Tibial nerve (tissue), 4 donors: ENCODE data around the gene MAP3K14. TPM values are rescaled to one million over a fixed set of nuclear protein-coding genes. Genes with fewer than 3 reads are reported as not detected.
A peak's percentile ranks its signal among the peaks of the same experiment; 100 is the strongest.

Source experiments
- DNase-seq, 2 donors: peaks; one replicate each; pipeline ENCODE4 v3.0.0-alpha.2; 2019; ENCODE audit warnings: low spot score in 2 of 2
- H3K27ac ChIP-seq, 4 donors: fragments of 200-600 bp; sonication (generic) in 3 of 4; one replicate each; pipeline ENCODE4 v1.5.1; 2017 to 2019; ENCODE audit warnings: mild to moderate bottlenecking in 1 of 4
- H3K27me3 ChIP-seq, 2 donors: fragments of 200-600 bp; sonication (generic) in 1 of 2; one replicate each; pipeline versions ENCODE4 v1.5.1 to v1.6.0; 2017 to 2019
- H3K36me3 ChIP-seq, 3 donors: fragments of 200-600 bp; sonication (generic); one replicate each; pipeline ENCODE4 v1.5.1; 2018 to 2019
- H3K4me1 ChIP-seq, 4 donors: fragments of 200-600 bp; sonication (generic) in 3 of 4; one replicate each; pipeline ENCODE4 v1.5.1; 2017 to 2019
- H3K4me3 ChIP-seq, 4 donors: fragments of 200-600 bp; sonication (generic) in 3 of 4; one replicate each; pipeline ENCODE4 v1.5.1; 2017 to 2019; ENCODE audit warnings: mild to moderate bottlenecking in 1 of 4, moderate library complexity in 1 of 4
- H3K9me3 ChIP-seq, 4 donors: fragments of 200-600 bp; sonication (generic) in 3 of 4; one replicate each; pipeline ENCODE4 v1.5.1; 2017 to 2019
- EP300 ChIP-seq, 2 donors: sonication (generic); formaldehyde crosslinking; IDR thresholded peaks; one replicate each; pipeline ENCODE4 v1.6.1; 2017; ENCODE audit warnings: antibody characterized with exemption in 2 of 2, mild to moderate bottlenecking in 1 of 2
- POLR2A ChIP-seq, 2 donors: fragments of 450-650 bp; IDR thresholded peaks; one replicate each; pipeline ENCODE4 v1.6.1; 2017; ENCODE audit warnings: antibody characterized with exemption in 2 of 2, mild to moderate bottlenecking in 2 of 2, moderate library complexity in 2 of 2
- WGBS, 2 donors: methylation state at CpG; one replicate each; pipeline ENCODE4 v1.1.5; 2018; 5-methylcytosine and 5-hydroxymethylcytosine counted together
- total RNA-seq, 4 donors: library from RNA; depleted of rRNA; stranded (reverse); fragments of >200 nt; gene quantifications; one replicate each; pipeline ENCODE4 v1.1.0, GENCODE V29; 2016
- TF ChIP-seq, protein P1 (sequence below), 5 experiments: fragments of 200-600 bp in 3 of 5; fragments of 450-650 bp in 2 of 5; sonication (generic) in 3 of 5; IDR thresholded peaks; one replicate each; pipeline ENCODE4 v1.5.1; 2016 to 2019; ENCODE audit warnings: antibody characterized with exemption in 5 of 5, mild to moderate bottlenecking in 3 of 5, moderate library complexity in 2 of 5

The MAP3K14 gene
- total RNA-seq, 4 donors from 2014 or later = 9.6 to 15.6 (median 13.3) TPM

DNA sequence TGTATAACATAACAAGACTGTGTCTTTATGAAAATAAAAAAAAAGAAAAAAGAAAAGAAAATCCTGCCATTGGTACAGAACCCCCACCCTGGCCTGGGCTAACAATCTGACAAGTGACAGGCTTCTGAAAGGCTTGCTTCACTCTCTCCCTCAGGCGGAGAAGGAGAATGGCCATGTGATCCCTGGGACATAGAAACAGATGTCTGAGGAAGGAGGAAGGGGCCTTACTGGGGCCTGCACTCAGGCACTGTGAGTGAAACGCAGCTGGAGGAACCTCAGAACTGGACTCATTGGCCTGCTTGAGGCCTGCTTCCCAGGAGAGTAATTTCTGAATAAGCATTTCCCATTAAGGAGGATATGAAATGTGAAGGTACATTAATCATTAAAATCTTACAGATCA, 17.5 kb downstream of the MAP3K14 start:
- DNase-seq = peak in 1 of 2 donors; percentile 35
- Histone ChIP-seq H3K36me3 (no peaks in the 10 kb centered on the region), H3K9me3 (no peaks in the 10 kb centered on the region), H3K4me3 (no peak overlapping the region), H3K27ac (peak overlapping the region in 3 of 4 donors; percentile 32 to 71 (median 71)), H3K27me3 (no peaks in the 10 kb centered on the region), H3K4me1 (peaks cover 0 to 85% (median 62%) of the 10 kb centered on the region in 4 donors)
- 17 to 25% methylated on average over 2 of the region's 2 CpGs for WGBS, 2 donors
- TF ChIP-seq POLR2A (IDR thresholded peaks at IDR 0.05) = no peak
- no peak for TF ChIP-seq EP300 (IDR thresholded peaks at IDR 0.05)
- TF ChIP-seq, protein P1, sequence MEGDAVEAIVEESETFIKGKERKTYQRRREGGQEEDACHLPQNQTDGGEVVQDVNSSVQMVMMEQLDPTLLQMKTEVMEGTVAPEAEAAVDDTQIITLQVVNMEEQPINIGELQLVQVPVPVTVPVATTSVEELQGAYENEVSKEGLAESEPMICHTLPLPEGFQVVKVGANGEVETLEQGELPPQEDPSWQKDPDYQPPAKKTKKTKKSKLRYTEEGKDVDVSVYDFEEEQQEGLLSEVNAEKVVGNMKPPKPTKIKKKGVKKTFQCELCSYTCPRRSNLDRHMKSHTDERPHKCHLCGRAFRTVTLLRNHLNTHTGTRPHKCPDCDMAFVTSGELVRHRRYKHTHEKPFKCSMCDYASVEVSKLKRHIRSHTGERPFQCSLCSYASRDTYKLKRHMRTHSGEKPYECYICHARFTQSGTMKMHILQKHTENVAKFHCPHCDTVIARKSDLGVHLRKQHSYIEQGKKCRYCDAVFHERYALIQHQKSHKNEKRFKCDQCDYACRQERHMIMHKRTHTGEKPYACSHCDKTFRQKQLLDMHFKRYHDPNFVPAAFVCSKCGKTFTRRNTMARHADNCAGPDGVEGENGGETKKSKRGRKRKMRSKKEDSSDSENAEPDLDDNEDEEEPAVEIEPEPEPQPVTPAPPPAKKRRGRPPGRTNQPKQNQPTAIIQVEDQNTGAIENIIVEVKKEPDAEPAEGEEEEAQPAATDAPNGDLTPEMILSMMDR (IDR thresholded peaks at IDR 0.05) = no peak

DNA sequence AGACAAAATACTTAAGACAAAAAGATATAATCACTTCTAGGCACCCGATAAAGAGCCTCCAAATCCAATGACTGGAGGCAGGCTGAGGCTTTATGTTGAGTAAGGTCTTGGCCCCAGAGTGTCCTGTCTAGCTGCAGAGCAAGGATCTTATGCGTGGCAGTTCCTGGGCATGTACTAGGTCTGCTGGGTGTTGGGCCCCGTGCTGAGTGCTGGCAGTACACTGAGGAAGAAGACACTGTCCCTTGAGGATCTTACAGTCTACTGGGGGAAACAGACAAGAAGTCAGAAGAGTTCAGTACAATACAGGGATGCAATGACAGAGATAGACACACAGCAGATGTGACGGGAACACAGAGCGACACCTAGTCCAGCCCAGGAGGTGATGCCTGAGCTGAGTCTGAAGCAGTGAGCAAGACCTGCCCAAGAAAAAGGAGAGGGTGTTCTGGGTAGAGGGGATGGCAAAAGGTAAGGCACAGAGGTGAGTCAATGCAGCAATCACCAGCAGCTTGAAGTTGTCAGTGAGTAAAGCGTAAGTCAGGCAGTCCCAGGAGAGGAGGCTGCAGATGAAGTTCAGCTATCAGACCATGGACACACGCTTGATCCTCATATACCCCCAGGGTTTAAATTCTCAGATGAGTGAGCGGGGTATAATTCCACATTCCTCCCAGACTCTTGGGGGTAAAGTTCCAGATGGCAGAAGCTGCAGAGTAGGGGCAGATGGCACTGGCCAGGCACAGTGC, 18.1 kb downstream of the MAP3K14 start:
- WGBS, 2 donors = 79 to 83% methylated on average over 8 of the region's 8 CpGs
- Histone ChIP-seq H3K27me3 (no peaks in the 10 kb centered on the region), H3K9me3 (no peaks in the 10 kb centered on the region), H3K4me3 (no peak overlapping the region), H3K36me3 (no peaks in the 10 kb centered on the region), H3K27ac (peak overlapping the region in 3 of 4 donors; percentile 32 to 71 (median 71)), H3K4me1 (peaks cover 0 to 91% (median 68%) of the 10 kb centered on the region in 4 donors)
- no peak for DNase-seq
- TF ChIP-seq, protein P1 (IDR thresholded peaks at IDR 0.05) = no peak
- TF ChIP-seq EP300 (IDR thresholded peaks at IDR 0.05) = no peak
- TF ChIP-seq POLR2A (IDR thresholded peaks at IDR 0.05) = no peak

DNA sequence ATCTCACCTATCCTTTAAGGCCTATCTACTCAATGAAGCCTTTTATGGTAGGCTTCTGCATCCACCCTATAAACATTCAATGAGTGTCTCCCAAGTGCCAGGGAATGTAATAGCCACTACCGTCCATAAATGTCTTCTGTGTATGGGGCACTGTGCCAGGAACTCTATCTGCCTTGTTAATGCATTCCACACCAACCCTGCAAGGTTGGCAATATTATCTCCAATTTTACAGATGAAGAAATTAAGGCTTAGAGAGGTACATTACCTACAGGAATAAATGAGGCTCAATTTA, 20.0 kb downstream of the MAP3K14 start:
- Histone ChIP-seq H3K4me1 (peaks cover 0 to 94% (median 72%) of the 10 kb centered on the region in 4 donors), H3K9me3 (no peaks in the 10 kb centered on the region), H3K27ac (peak overlapping the region in 3 of 4 donors; percentile 5 to 52 (median 52)), H3K4me3 (no peak overlapping the region), H3K27me3 (no peaks in the 10 kb centered on the region), H3K36me3 (no peaks in the 10 kb centered on the region)
- DNase-seq = no peak
- WGBS, 2 donors = 14 to 28% methylated on average over 1 of the region's 1 CpG
- TF ChIP-seq POLR2A (IDR thresholded peaks at IDR 0.05) = no peak
- TF ChIP-seq, protein P1 (IDR thresholded peaks at IDR 0.05) = no peak
- TF ChIP-seq EP300 (IDR thresholded peaks at IDR 0.05) = no peak

DNA sequence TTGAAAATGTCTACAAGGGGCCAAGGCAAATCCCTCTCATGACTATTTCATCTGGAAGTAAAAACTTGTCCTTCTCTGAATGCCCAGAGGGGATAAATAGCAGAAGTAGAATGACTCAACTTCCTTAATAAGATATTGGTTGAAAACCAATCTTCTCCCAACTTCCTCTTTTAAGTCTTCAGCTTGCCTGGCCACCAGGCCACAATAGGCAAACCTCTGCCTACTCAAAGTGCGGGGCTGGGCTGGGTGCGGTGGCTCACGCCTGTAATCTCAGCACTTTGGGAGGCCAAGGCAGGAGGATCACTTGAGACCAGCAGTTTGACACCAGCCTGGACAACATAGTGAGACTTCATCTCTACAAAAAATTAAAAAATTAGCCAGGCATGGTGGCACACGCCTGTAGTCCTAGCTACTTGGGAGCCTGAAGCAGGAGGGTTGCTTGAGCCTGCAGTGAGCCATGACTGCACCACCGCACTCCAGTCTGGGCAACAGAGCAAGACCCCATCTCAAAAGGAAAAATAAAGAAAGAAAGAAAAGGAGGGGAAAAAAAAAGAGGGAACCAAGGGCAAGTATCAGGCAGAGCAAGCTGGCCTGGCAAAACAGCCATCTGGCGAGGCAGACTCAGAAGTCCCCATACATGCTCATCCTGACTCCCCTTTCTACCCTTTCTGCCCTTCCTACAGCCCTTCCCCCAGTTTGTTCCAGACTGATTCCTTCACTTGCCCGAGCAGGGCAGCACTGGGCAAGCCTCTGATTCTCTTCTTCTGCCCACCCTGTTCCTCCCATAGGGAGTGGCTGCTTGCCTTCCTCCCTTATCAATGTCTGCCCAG, 20.6 kb downstream of the MAP3K14 start:
- Histone ChIP-seq H3K4me1 (peaks cover 0 to 97% (median 77%) of the 10 kb centered on the region in 4 donors), H3K9me3 (no peaks in the 10 kb centered on the region), H3K4me3 (no peak overlapping the region), H3K36me3 (no peaks in the 10 kb centered on the region), H3K27me3 (no peaks in the 10 kb centered on the region), H3K27ac (peak overlapping the region in 3 of 4 donors; percentile 30 to 75 (median 52))
- no peak for DNase-seq
- TF ChIP-seq EP300 (IDR thresholded peaks at IDR 0.05) (peak in 1 of 2 donors; percentile 17), POLR2A (IDR thresholded peaks at IDR 0.05) (no peak)
- TF ChIP-seq, protein P1 (IDR thresholded peaks at IDR 0.05) = no peak
- 81 to 82% methylated on average over 7 of the region's 7 CpGs for WGBS, 2 donors

DNA sequence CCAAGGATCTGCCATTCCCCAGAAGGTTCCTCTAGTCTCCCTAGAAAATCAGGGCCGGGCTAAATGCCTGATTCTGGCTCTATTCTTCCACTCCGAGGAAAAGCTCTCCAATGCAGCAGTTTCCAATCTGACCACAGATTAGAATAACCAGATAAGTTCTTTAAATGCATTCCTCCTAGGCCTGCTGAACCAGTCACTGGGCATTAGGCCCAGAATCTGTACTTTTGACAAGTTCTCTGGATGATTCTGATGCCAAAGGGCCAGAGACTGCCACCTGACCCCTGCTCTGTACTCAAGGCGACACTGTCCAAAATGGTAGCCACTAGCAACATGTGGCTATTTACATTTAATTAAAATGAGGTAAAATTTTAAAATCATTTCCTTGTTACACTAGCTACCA, 22.3 kb downstream of the MAP3K14 start:
- no peaks in the 10 kb centered on the region for H3K9me3 ChIP-seq
- DNase-seq = no peak
- WGBS, 2 donors = 27% methylated on average over 3 of the region's 3 CpGs

More for the DNA sequence above, 22.3 kb downstream of the MAP3K14 start:
- H3K36me3 ChIP-seq = peaks cover 0 to 11% (median 0%) of the 10 kb centered on the region in 3 donors
- no peaks in the 10 kb centered on the region for H3K27me3 ChIP-seq
- no peak overlapping the region for H3K4me3 ChIP-seq
- H3K4me1 ChIP-seq = peaks cover 0 to 99% (median 71%) of the 10 kb centered on the region in 4 donors
- TF ChIP-seq EP300 (IDR thresholded peaks at IDR 0.05) = no peak
- TF ChIP-seq, protein P1 (IDR thresholded peaks at IDR 0.05) = no peak
- no peak for TF ChIP-seq POLR2A (IDR thresholded peaks at IDR 0.05)
- peak overlapping the region in 3 of 4 donors; percentile 52 to 75 (median 74) for H3K27ac ChIP-seq
